Mesodermal cell (in vitro differentiated cells): ENCODE data around the gene MTHFD2.
"Not testable (repeated sequence)": the region's sequence is repeated elsewhere in the genome, so short reads cannot be mapped to it uniquely, and the experiment has no call there.

Source experiments
- H3K27ac ChIP-seq: 2 replicates; pipeline ENCODE4 v1.7.0; 2013; ENCODE audit warnings: mild to moderate bottlenecking, low read depth, low read length, moderate library complexity; ENCODE audit not compliant: severe bottlenecking
- H3K36me3 ChIP-seq: 2 replicates; pipeline ENCODE4 v1.7.1; 2013; ENCODE audit warnings: mild to moderate bottlenecking, low read length, moderate library complexity; ENCODE audit not compliant: control insufficient read depth, insufficient read depth
- H3K4me1 ChIP-seq: one replicate; pipeline ENCODE4 v1.7.1; 2013; ENCODE audit warnings: mild to moderate bottlenecking, low read length; ENCODE audit not compliant: insufficient read depth, control insufficient read depth, poor library complexity, severe bottlenecking
- H3K4me3 ChIP-seq: 2 replicates; pipeline ENCODE4 v1.7.0; 2013; ENCODE audit warnings: low read length, control low read depth, mild to moderate bottlenecking; ENCODE audit not compliant: insufficient read depth, poor library complexity, severe bottlenecking; ENCODE audit errors: extremely low read depth
- H3K9me3 ChIP-seq: 2 replicates; pipeline ENCODE4 v1.7.1; 2013; ENCODE audit warnings: mild to moderate bottlenecking, low read length, moderate library complexity; ENCODE audit not compliant: control insufficient read depth
- WGBS, 2 experiments: methylation state at CpG; one replicate each; pipeline ENCODE4 v1.1.5; 2013; ENCODE audit warnings: missing lambda C conversion rate in 2 of 2; ENCODE audit not compliant: insufficient coverage in 2 of 2; 5-methylcytosine and 5-hydroxymethylcytosine counted together

MTHFD2 gene

GRCh38 chr2:74215771-74216170, 17.4 kb downstream of the MTHFD2 start:
- H3K27ac ChIP-seq, H3K9me3 ChIP-seq, H3K4me1 ChIP-seq, H3K4me3 ChIP-seq: not testable (repeated sequence)
- WGBS, 2 experiments: 98% methylated on average over 5 to 6 of the region's 6 CpGs
- H3K36me3 ChIP-seq: peaks cover 89% of the 10 kb centered on the region

- Histone ChIP-seq H3K4me1 (no peaks in the 10 kb centered on the region), H3K9me3 (no peaks in the 10 kb centered on the region), H3K36me3 (peaks cover 88% of the 10 kb centered on the region), H3K4me3 (no peak overlapping the region), H3K27ac (no peak overlapping the region)
- 83 to 100% methylated on average over 1 of the region's 2 CpGs for WGBS, 2 experiments
Observed at GRCh38 chr2:74216642-74217041, 18.2 kb downstream of the MTHFD2 start.

GRCh38 chr2:74219846-74220486, 21.6 kb downstream of the MTHFD2 start:
- H3K27ac ChIP-seq: no peak overlapping the region
- peaks cover 68% of the 10 kb centered on the region for H3K36me3 ChIP-seq
- H3K4me1 ChIP-seq: no peaks in the 10 kb centered on the region
- no peak overlapping the region for H3K4me3 ChIP-seq
- no peaks in the 10 kb centered on the region for H3K9me3 ChIP-seq
- WGBS, 2 experiments: 95 to 100% methylated on average over 5 of the region's 5 CpGs

- WGBS, 2 experiments: 93 to 100% methylated on average over 3 to 5 of the region's 6 CpGs
- Histone ChIP-seq H3K9me3 (no peaks in the 10 kb centered on the region), H3K36me3 (peaks cover 58% of the 10 kb centered on the region), H3K4me3 (no peak overlapping the region), H3K4me1 (no peaks in the 10 kb centered on the region), H3K27ac (no peak overlapping the region)
Observed at GRCh38 chr2:74221091-74221490, 22.7 kb downstream of the MTHFD2 start.

- H3K4me1 ChIP-seq: no peaks in the 10 kb centered on the region
- H3K36me3 ChIP-seq: peaks cover 53% of the 10 kb centered on the region
- 89 to 92% methylated on average over 3 to 4 of the region's 6 CpGs for WGBS, 2 experiments
- no peak overlapping the region for H3K4me3 ChIP-seq
- no peaks in the 10 kb centered on the region for H3K9me3 ChIP-seq
- no peak overlapping the region for H3K27ac ChIP-seq
Observed at GRCh38 chr2:74221604-74222299, 23.3 kb downstream of the MTHFD2 start.

GRCh38 chr2:74222300-74222650, 23.9 kb downstream of the MTHFD2 start:
- H3K36me3 ChIP-seq: peaks cover 48% of the 10 kb centered on the region
- H3K27ac ChIP-seq: no peak overlapping the region
- H3K4me3 ChIP-seq: no peak overlapping the region
- H3K9me3 ChIP-seq: no peaks in the 10 kb centered on the region
- no peaks in the 10 kb centered on the region for H3K4me1 ChIP-seq
- whole genome bisulfite sequencing, 2 experiments: 92 to 94% methylated on average over 5 of the region's 6 CpGs

GRCh38 chr2:74223941-74224770, 25.7 kb downstream of the MTHFD2 start:
- Histone ChIP-seq H3K4me1 (no peaks in the 10 kb centered on the region), H3K27ac (no peak overlapping the region), H3K36me3 (peaks cover 29% of the 10 kb centered on the region), H3K4me3 (no peak overlapping the region), H3K9me3 (no peaks in the 10 kb centered on the region)
- 91 to 97% methylated on average over 3 to 8 of the region's 8 CpGs for WGBS, 2 experiments

- no peak overlapping the region for H3K27ac ChIP-seq
- no peak overlapping the region for H3K4me3 ChIP-seq
- peaks cover 16% of the 10 kb centered on the region for H3K36me3 ChIP-seq
- H3K4me1 ChIP-seq: no peaks in the 10 kb centered on the region
- 89 to 96% methylated on average over 1 to 3 of the region's 4 CpGs for WGBS, 2 experiments
- no peaks in the 10 kb centered on the region for H3K9me3 ChIP-seq
Observed at GRCh38 chr2:74225698-74226459, 27.5 kb downstream of the MTHFD2 start.

- no peak overlapping the region for H3K4me3 ChIP-seq
- H3K27ac ChIP-seq: no peak overlapping the region
- peaks cover 8% of the 10 kb centered on the region for H3K36me3 ChIP-seq
- H3K4me1 ChIP-seq: no peaks in the 10 kb centered on the region
- no peaks in the 10 kb centered on the region for H3K9me3 ChIP-seq
- WGBS, 2 experiments: 91 to 93% methylated on average over 11 to 14 of the region's 21 CpGs
Observed at GRCh38 chr2:74226648-74227213, 28.3 kb downstream of the MTHFD2 start.

GRCh38 chr2:74227646-74228045, 29.2 kb downstream of the MTHFD2 start:
- Histone ChIP-seq H3K27ac (no peak overlapping the region), H3K9me3 (no peaks in the 10 kb centered on the region), H3K4me1 (no peaks in the 10 kb centered on the region), H3K4me3 (no peak overlapping the region), H3K36me3 (peaks cover under 1% of the 10 kb centered on the region)
- 88% methylated on average over 3 to 5 of the region's 5 CpGs for whole genome bisulfite sequencing, 2 experiments
